IPS DF 6.9 (cell line): ENCODE data around the gene ACTRT2.

ENCODE experiments used
- DNase-seq: peaks from one replicate; pipeline ENCODE4 v3.0.0-alpha.2; 2013; ENCODE audit warnings: low read depth, low spot score
- H3K27ac ChIP-seq: one replicate; pipeline ENCODE4 v1.5.1; 2013; ENCODE audit warnings: low read length, control low read depth
- H3K27me3 ChIP-seq: 2 replicates; pipeline ENCODE4 v1.6.1; 2013; ENCODE audit warnings: mild to moderate bottlenecking, low read length; ENCODE audit not compliant: control insufficient read depth, insufficient read depth
- H3K36me3 ChIP-seq: 2 replicates; pipeline ENCODE4 v1.6.1; 2013; ENCODE audit warnings: low read length; ENCODE audit not compliant: control insufficient read depth, insufficient read depth
- H3K4me1 ChIP-seq: 2 replicates; pipeline ENCODE4 v1.6.1; 2013; ENCODE audit warnings: low read length; ENCODE audit not compliant: control insufficient read depth, insufficient read depth
- H3K4me3 ChIP-seq: 2 replicates; pipeline ENCODE4 v1.5.1; 2013; ENCODE audit warnings: mild to moderate bottlenecking, low read length
- H3K9me3 ChIP-seq: 2 replicates; pipeline ENCODE4 v1.6.1; 2013; ENCODE audit warnings: low read length, inconsistent platforms; ENCODE audit not compliant: control insufficient read depth, insufficient read depth
- WGBS: extraction: QIAGEN DNeasy Blood & Tissue Kit; methylation state at CpG from one replicate; pipeline ENCODE4 v1.1.7; 2013; ENCODE audit warnings: mixed read lengths, missing lambda C conversion rate; ENCODE audit not compliant: insufficient read length, insufficient coverage; 5-methylcytosine and 5-hydroxymethylcytosine counted together

Gene ACTRT2

GRCh38 chr1:3034162-3034561 is 12.9 kb downstream of the ACTRT2 start:
- H3K4me3 ChIP-seq, result no peak overlapping the region
- no peak for DNase-seq
- no CpG with 5 or more reads among the region's 7 CpGs for WGBS
- H3K9me3 ChIP-seq, result peaks cover 39% of the 10 kb centered on the region
- no peaks in the 10 kb centered on the region; the same call in 1 of the 2 replicates for H3K36me3 ChIP-seq
- H3K27me3 ChIP-seq, result no peaks in the 10 kb centered on the region
- no peak overlapping the region for H3K27ac ChIP-seq
- H3K4me1 ChIP-seq, result no peaks in the 10 kb centered on the region

- no CpG with 5 or more reads among the region's 14 CpGs for WGBS
- DNase-seq, result no peak
- H3K36me3 ChIP-seq, result no peaks in the 10 kb centered on the region; the same call in 1 of the 2 replicates
Measured at GRCh38 chr1:3034728-3035562, 13.7 kb downstream of the ACTRT2 start.

GRCh38 chr1:3035563-3036446 is 14.5 kb downstream of the ACTRT2 start:
- WGBS, result no CpG with 5 or more reads among the region's 19 CpGs
- no peaks in the 10 kb centered on the region for H3K4me1 ChIP-seq
- no peak overlapping the region for H3K4me3 ChIP-seq
- H3K9me3 ChIP-seq, result peaks cover 39% of the 10 kb centered on the region
- H3K36me3 ChIP-seq, result no peaks in the 10 kb centered on the region; the same call in 1 of the 2 replicates
- no peak overlapping the region for H3K27ac ChIP-seq
- no peak for DNase-seq
- H3K27me3 ChIP-seq, result no peaks in the 10 kb centered on the region

More at GRCh38 chr1:3034728-3035562, 13.7 kb downstream of the ACTRT2 start:
- Histone ChIP-seq H3K4me3 (no peak overlapping the region), H3K27ac (no peak overlapping the region), H3K4me1 (no peaks in the 10 kb centered on the region), H3K9me3 (peaks cover 38% of the 10 kb centered on the region), H3K27me3 (no peaks in the 10 kb centered on the region)

- no peak overlapping the region for H3K4me3 ChIP-seq
- H3K27me3 ChIP-seq, result no peaks in the 10 kb centered on the region
- WGBS, result no CpG with 5 or more reads among the region's 22 CpGs
- no peak overlapping the region for H3K27ac ChIP-seq
- peaks cover 39% of the 10 kb centered on the region for H3K9me3 ChIP-seq
- DNase-seq, result no peak
- no peaks in the 10 kb centered on the region; the same call in 1 of the 2 replicates for H3K36me3 ChIP-seq
- H3K4me1 ChIP-seq, result no peaks in the 10 kb centered on the region
Measured at GRCh38 chr1:3036447-3037280, 15.4 kb downstream of the ACTRT2 start.

GRCh38 chr1:3037281-3038040 is 16.2 kb downstream of the ACTRT2 start:
- Histone ChIP-seq H3K9me3 (peaks cover 36% of the 10 kb centered on the region), H3K4me3 (no peak overlapping the region), H3K4me1 (no peaks in the 10 kb centered on the region), H3K36me3 (no peaks in the 10 kb centered on the region; the same call in 1 of the 2 replicates), H3K27me3 (no peaks in the 10 kb centered on the region), H3K27ac (no peak overlapping the region)
- WGBS, result no CpG with 5 or more reads among the region's 32 CpGs
- no peak for DNase-seq

GRCh38 chr1:3038113-3038551 is 16.9 kb downstream of the ACTRT2 start:
- H3K27ac ChIP-seq, result no peak overlapping the region
- no CpG with 5 or more reads among the region's 11 CpGs for WGBS
- DNase-seq, result no peak
- peaks cover 31% of the 10 kb centered on the region for H3K9me3 ChIP-seq
- H3K27me3 ChIP-seq, result no peaks in the 10 kb centered on the region
- no peaks in the 10 kb centered on the region for H3K4me1 ChIP-seq
- H3K4me3 ChIP-seq, result no peak overlapping the region
- H3K36me3 ChIP-seq, result no peaks in the 10 kb centered on the region; the same call in 1 of the 2 replicates

GRCh38 chr1:3038571-3039181 is 17.4 kb downstream of the ACTRT2 start:
- no CpG with 5 or more reads among the region's 19 CpGs for WGBS
- H3K36me3 ChIP-seq, result no peaks in the 10 kb centered on the region; the same call in 1 of the 2 replicates
- no peak overlapping the region for H3K4me3 ChIP-seq
- no peak overlapping the region for H3K27ac ChIP-seq
- H3K4me1 ChIP-seq, result no peaks in the 10 kb centered on the region
- no peak for DNase-seq
- no peaks in the 10 kb centered on the region for H3K27me3 ChIP-seq
- peaks cover 29% of the 10 kb centered on the region for H3K9me3 ChIP-seq

GRCh38 chr1:3040004-3040403 is 18.7 kb downstream of the ACTRT2 start:
- H3K36me3 ChIP-seq, result no peaks in the 10 kb centered on the region; the same call in 1 of the 2 replicates
- no peak overlapping the region for H3K27ac ChIP-seq
- H3K4me1 ChIP-seq, result no peaks in the 10 kb centered on the region
- no peak overlapping the region for H3K4me3 ChIP-seq
- no peak for DNase-seq
- H3K27me3 ChIP-seq, result no peaks in the 10 kb centered on the region; the same call in 1 of the 2 replicates
- no CpG with 5 or more reads among the region's 7 CpGs for WGBS
- H3K9me3 ChIP-seq, result peaks cover 18% of the 10 kb centered on the region

GRCh38 chr1:3042481-3042880 is 21.2 kb downstream of the ACTRT2 start:
- no peak for DNase-seq
- H3K27ac ChIP-seq, result no peak overlapping the region
- no peak overlapping the region for H3K4me3 ChIP-seq
- H3K4me1 ChIP-seq, result no peaks in the 10 kb centered on the region
- H3K27me3 ChIP-seq, result no peaks in the 10 kb centered on the region; the same call in 1 of the 2 replicates
- WGBS, result no CpG with 5 or more reads among the region's 9 CpGs
- no peaks in the 10 kb centered on the region for H3K36me3 ChIP-seq
- peaks cover 15% of the 10 kb centered on the region for H3K9me3 ChIP-seq
